Adipocyte (in vitro differentiated cells): ENCODE results near the gene CSHL1.

Source experiments
- DNase-seq: peaks from one replicate; pipeline ENCODE4 v3.0.0-alpha.2; 2015; ENCODE audit warnings: low read depth
- H3K27me3 ChIP-seq: replicated peaks from 2 replicates; pipeline ENCODE4 v1.7.0; 2013; ENCODE audit warnings: mild to moderate bottlenecking, low read length, moderate library complexity; ENCODE audit not compliant: control insufficient read depth, insufficient read depth
- H3K36me3 ChIP-seq: 2 replicates; pipeline ENCODE4 v1.7.0; 2013; ENCODE audit warnings: low read length, mild to moderate bottlenecking, moderate library complexity; ENCODE audit not compliant: control insufficient read depth, insufficient read depth, severe bottlenecking
- H3K4me1 ChIP-seq: 2 replicates; pipeline ENCODE4 v1.7.0; 2013; ENCODE audit warnings: mild to moderate bottlenecking, low read length, moderate library complexity; ENCODE audit not compliant: control insufficient read depth, insufficient read depth
- H3K4me3 ChIP-seq: 2 replicates; pipeline ENCODE4 v1.7.0; 2013; ENCODE audit warnings: mild to moderate bottlenecking, low read length, moderate library complexity
- H3K9ac ChIP-seq: 2 replicates; pipeline ENCODE4 v1.7.0; 2013; ENCODE audit warnings: mild to moderate bottlenecking, low read length, moderate library complexity
- H3K9me3 ChIP-seq: 2 replicates; pipeline ENCODE4 v1.7.0; 2013; ENCODE audit warnings: mild to moderate bottlenecking, low read length, moderate library complexity; ENCODE audit not compliant: control insufficient read depth

The CSHL1 gene

DNA sequence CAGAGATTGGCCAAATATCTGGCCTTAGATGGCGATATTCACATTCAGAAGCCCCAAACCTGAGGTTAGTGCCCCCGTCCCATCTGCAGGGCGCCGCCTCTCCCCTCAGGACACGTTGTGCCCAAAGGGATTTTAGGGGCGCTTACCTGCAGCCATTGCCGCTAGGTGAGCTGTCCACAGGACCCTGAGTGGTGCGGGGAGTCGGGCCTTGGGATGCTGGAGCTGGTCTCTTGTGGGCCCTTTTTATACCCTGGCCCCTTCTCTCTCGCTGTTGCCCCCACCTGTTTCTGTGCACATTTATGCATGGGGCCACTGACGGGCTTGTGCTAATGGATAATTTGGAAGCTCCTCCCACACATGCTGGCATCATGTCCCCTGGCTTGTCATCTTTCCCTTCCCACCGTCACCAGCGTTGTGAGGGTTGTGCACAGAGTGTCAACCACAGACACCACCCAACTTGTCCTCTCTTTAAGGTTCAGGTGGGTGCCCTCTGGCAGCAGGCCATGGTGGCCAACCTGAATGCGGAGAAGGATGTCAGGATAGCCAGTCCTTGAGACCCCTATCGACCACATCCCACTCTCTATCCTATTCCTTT, at the start of gene CSHL1:
TSS of gene CSHL1 (minus strand) at position 218 of the 595 bp plus-strand sequence. CDS start at position 156, 62 bp downstream.
- H3K4me1 ChIP-seq = no peaks in the 10 kb centered on the region
- no peak within 1 kb of the TSS for H3K4me3 ChIP-seq
- no peaks in the 10 kb centered on the region for H3K36me3 ChIP-seq
- H3K27me3 ChIP-seq = peaks cover 25% of the 10 kb centered on the region
- H3K9ac ChIP-seq = no peak within 1 kb of the TSS
- no peak for DNase-seq
- no peaks in the 10 kb centered on the region for H3K9me3 ChIP-seq

DNA sequence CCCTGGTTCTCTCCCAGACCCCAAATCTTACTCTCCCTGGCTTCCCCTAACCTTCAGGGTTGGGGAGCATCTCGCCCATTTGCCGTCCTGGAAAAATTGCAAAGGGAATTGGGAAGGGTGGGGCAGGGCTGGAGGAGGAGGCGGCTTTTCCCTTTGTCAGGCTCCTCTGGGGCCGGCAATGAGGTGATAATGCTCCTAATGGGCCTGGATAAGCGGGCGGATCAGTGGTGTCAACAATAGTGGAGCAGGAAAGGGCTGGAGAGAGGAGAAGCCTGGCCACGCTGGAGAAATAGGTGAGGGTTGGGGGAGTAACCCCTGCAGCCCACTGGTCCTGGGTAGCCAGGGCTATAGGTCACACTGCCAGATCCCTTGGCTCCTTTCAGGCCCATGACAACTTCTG, 49.4 kb upstream of the CSHL1 start:
- no peaks in the 10 kb centered on the region for H3K36me3 ChIP-seq
- H3K4me1 ChIP-seq = peaks cover 26% of the 10 kb centered on the region
- peak overlapping the region; percentile 42 for H3K9ac ChIP-seq
- peak overlapping the region; percentile 72 for H3K4me3 ChIP-seq
- DNase-seq = no peak
- H3K9me3 ChIP-seq = no peaks in the 10 kb centered on the region
- peaks cover 3% of the 10 kb centered on the region for H3K27me3 ChIP-seq

DNA sequence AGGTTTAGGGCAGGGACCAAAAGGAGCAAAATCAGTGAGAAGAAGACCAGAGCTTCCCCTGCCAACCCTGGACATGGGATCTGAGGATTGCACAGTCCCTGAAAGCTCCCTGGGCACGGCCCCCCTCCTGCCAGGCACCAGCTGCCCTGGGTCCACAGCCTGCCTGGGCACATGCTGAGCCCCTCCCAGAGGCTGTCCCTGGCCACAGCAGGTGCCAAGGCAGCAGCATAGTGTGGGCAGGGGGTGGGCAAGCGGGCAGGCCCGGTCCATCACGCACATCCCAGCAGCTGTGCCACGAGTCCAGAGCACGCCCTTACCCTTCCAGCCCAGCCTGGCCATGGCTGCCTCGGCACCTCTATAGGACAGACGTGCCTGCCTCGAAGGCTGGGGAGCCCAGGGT, 48.9 kb upstream of the CSHL1 start:
- Histone ChIP-seq H3K9me3 (no peaks in the 10 kb centered on the region), H3K4me1 (peaks cover 26% of the 10 kb centered on the region), H3K9ac (no peak overlapping the region), H3K27me3 (peaks cover 3% of the 10 kb centered on the region), H3K36me3 (no peaks in the 10 kb centered on the region), H3K4me3 (peak overlapping the region; percentile 72)
- no peak for DNase-seq

DNA sequence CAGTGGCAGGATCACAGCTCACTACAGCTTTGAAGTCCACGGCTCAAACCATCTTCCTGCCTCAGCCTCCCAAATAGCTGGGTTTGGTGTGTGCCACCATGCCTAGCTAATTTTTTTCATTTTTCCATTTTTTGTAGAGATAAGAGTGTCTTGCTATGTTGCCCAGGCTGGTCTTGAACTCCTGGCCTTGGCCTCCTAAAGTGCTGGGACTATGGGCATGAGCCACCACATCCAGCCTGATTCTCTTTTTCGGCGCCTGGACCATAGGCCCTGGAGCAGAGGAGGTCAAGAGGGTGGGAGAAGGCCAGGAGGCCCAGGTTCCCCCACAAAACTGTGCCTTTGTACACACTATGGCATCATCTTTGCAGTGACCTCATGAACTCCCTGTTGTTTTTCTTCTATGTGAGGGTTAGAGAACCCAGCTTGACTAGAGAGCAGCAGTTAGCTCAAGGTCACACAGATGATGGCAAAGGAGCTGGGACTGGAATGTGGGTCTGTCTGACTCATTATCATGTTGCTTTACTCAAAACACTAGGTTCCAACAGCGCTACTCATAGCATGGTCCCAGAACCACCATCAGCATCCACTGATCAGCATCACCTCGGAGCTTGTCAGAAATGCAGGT, 45.4 kb upstream of the CSHL1 start:
- no peak overlapping the region for H3K4me3 ChIP-seq
- DNase-seq = peak; percentile 9
- H3K36me3 ChIP-seq = no peaks in the 10 kb centered on the region
- H3K4me1 ChIP-seq = peaks cover 8% of the 10 kb centered on the region
- H3K9ac ChIP-seq = no peak overlapping the region
- no peaks in the 10 kb centered on the region for H3K9me3 ChIP-seq
- peaks cover 17% of the 10 kb centered on the region for H3K27me3 ChIP-seq

DNA sequence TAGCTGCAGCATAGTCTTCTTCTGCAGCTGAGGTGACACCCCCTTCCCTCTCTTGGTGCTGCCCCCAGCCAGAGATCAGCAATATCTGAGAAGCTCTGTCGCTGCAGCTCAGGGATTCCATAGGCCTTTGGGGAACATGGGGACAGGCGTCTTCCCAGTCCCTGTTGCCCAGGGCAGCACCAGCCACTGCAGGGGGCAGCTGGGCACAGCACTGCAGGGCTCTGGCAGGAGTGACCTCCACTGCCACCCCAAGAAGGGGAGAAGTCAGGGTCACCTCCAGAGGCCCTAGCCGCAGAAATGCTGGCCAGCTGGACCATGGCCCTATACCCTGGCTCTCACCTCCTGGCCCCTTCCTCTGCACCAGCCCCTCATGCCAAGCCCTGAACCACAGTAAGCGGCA, 44.7 kb upstream of the CSHL1 start:
- no peak for DNase-seq
- H3K9ac ChIP-seq = no peak overlapping the region

DNA sequence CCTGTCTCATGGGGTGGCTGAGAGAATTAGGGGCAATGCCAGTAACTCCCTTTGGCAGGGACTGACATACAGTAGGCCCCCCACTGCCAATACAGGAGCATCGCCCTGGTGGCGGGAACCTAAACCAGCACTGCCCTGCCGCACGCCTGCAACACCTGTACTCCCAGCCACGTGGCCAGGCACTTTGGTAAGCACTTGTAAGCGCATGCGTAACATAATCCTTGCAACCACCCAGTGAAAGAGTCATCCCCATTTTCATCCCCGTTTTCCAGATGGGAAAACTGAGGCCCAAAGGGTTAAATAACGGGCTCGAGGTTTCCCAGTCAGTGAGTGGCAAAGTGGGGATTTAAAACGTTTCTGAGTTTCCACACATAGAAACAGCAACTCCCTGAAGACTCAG, 44.2 kb upstream of the CSHL1 start:
- no peak overlapping the region for H3K4me3 ChIP-seq
- DNase-seq = no peak
- H3K36me3 ChIP-seq = no peaks in the 10 kb centered on the region
- H3K9me3 ChIP-seq = no peaks in the 10 kb centered on the region
- H3K4me1 ChIP-seq = peaks cover 3% of the 10 kb centered on the region
- peaks cover 27% of the 10 kb centered on the region for H3K27me3 ChIP-seq
- no peak overlapping the region for H3K9ac ChIP-seq

More for the DNA sequence above, 44.7 kb upstream of the CSHL1 start:
- H3K9me3 ChIP-seq = no peaks in the 10 kb centered on the region
- H3K4me3 ChIP-seq = no peak overlapping the region
- no peaks in the 10 kb centered on the region for H3K36me3 ChIP-seq
- H3K27me3 ChIP-seq = peaks cover 23% of the 10 kb centered on the region
- H3K4me1 ChIP-seq = peaks cover 4% of the 10 kb centered on the region

DNA sequence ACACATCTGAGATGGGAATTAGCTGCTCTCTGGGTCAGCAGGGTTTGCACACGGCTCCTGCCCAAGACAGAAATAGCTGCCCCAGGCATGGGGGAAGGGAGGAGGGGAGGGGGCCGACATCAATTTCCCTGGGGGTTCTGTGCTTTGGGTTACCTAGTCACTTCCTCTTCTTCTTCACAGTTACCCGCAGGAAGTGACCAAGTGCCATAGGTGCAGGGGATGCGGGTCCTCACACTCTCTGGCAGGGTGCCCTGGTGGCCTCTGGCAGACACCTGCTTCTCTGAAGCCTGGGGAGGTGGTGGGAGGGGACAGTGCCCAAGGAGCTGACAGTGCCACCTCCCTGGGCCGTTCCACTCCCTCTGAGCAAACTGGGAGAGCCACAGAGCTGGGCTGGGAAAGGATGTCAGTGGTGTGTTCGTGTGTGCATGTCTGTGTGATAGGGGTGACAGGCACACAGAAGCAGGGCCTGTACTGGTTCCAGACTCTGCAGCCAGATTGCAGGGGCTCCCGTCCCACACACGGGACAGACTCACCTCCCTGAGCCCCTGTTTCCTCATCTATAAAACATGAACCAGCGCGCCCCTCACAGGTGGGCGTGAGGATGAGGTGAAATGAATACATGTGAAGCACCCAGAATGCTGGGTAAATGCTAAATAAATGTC, 43.5 kb upstream of the CSHL1 start:
- no peak for DNase-seq
- Histone ChIP-seq H3K27me3 (peaks cover 27% of the 10 kb centered on the region), H3K36me3 (no peaks in the 10 kb centered on the region), H3K4me3 (no peak overlapping the region), H3K9me3 (no peaks in the 10 kb centered on the region), H3K9ac (no peak overlapping the region), H3K4me1 (peaks cover 3% of the 10 kb centered on the region)

DNA sequence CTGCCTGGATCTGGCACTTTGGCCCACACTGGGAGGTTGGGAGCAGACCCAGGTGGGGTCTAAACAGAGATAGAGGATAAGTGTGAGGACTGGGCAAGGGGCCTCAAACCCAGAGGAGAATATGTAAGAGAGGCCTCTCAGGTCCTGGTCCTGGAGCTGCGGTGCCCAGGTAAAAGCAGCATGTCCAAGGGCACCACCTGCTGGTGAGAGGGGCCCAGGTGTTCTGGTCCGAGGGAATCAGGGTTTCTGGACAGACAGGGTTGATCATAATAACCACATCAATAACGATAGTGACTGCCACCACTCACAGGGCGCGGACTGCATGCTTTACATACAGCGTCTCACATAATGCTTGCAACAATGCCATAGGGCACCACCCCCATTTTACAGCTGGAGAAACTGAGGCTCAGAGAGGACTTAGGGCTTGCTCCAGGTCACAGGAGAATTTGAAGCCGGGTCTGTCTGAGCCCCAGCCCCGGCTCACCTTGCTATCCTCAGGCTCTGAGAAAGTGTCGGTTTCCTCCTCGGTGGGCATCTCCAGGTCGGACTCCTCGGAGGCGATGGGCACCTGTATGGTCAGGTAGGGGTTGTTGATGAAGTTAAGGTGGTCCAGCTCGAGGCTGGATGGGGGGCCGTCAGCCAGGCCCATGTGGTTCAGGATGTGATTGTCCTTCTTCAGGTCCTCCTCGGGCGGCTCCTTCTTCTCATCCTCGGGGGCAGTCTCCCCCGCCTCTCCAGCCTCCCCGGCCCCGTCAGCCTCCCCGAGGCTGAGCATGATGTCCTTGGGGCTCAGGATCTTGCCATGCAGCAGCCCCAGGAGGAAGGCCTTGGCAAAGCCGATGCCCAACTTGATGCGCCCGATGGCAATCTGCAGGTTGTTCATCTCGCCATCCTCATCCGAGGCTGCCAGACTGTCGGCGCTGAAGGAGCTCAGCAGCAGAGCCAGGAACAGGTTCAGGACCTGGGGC, 40.2 kb upstream of the CSHL1 start:
- H3K9ac ChIP-seq = no peak overlapping the region
- H3K9me3 ChIP-seq = no peaks in the 10 kb centered on the region
- H3K4me1 ChIP-seq = peaks cover 3% of the 10 kb centered on the region
- H3K36me3 ChIP-seq = no peaks in the 10 kb centered on the region
- H3K27me3 ChIP-seq = peaks cover 27% of the 10 kb centered on the region
- H3K4me3 ChIP-seq = no peak overlapping the region
- no peak for DNase-seq

DNA sequence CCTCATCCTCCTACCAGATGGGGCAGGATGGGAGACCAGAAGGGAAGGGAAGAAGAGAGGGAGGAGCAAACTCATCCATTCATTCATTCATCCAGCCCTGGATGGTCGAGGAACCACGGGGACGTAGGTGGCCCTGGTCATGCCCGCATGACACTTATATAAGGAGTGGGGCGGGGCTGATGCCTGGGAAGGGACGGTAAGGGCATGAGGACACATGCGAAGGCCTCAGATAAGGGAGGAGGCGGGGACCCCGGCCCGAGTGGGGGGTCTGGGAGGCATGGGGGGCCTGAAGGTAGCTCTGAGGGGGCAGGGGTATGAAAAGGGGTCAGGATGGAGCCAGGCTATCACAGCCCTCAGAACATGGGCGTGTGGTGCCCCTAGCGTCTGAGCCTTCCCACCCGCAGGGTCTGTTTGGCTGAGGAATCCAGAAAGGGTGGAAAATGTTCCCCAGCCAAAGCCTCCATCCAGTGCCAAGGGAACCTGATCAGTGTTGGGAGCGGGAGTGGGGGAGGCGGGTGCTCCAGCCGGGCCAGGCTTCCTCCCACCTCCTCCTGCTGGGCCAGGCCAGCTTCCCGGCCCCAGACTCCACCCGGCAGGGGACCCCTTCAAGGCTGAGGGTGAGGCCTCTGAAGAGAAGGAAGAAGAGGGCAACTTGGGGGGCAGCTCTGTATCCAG, 38.7 kb upstream of the CSHL1 start:
- no peak overlapping the region for H3K9ac ChIP-seq
- H3K36me3 ChIP-seq = no peaks in the 10 kb centered on the region
- H3K9me3 ChIP-seq = no peaks in the 10 kb centered on the region
- peaks cover 28% of the 10 kb centered on the region for H3K27me3 ChIP-seq
- no peak overlapping the region for H3K4me3 ChIP-seq
- DNase-seq = no peak
- H3K4me1 ChIP-seq = peaks cover 3% of the 10 kb centered on the region

DNA sequence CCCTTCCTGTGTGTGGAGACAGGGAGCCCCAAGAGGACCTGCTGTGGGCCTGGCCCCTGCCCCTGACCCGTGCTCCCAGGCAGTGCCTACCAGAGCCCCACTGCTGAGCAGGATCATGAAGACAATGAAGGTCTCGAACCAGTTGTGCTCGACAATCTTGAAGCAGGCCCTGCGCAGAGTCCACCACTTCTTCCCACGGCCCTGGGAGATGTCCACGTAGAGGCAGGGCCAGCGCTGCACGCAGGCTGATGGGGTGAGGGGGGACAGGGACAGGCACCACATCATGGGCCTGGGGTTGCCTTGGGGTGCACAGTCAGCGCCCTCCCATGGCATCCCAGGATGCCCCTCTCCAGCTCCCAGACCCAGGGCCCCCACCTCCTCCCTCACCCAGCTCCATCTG, 37.5 kb upstream of the CSHL1 start:
- Histone ChIP-seq H3K36me3 (no peaks in the 10 kb centered on the region), H3K9ac (no peak overlapping the region), H3K27me3 (peaks cover 27% of the 10 kb centered on the region), H3K9me3 (no peaks in the 10 kb centered on the region), H3K4me1 (peaks cover 3% of the 10 kb centered on the region), H3K4me3 (no peak overlapping the region)
- no peak for DNase-seq
